WTC11 (cell line): ENCODE data around the gene IL4I1. TPM values are rescaled to one million over a fixed set of nuclear protein-coding genes. Genes with fewer than 3 reads are reported as not detected.

Source experiments
- ATAC-seq: fragments of 200-7000 bp; cut with Tn5 transposase; 2 replicates; pipeline ENCODE4 v1.10.0; 2021; ENCODE audit warnings: mild to moderate bottlenecking, moderate library complexity
- CTCF ChIA-PET: fragments of 300-600 bp; sonication (Branson Sonifier 250); formaldehyde crosslinking; loops from one replicate; lab custom pipeline; 2021; ENCODE audit warnings: antibody characterized with exemption; lab: Charles Lee
- POLR2A ChIA-PET: fragments of 350-600 bp; sonication (Branson Sonifier 250); formaldehyde crosslinking; loops from one replicate; lab custom pipeline; 2021; ENCODE audit warnings: antibody characterized with exemption; lab: Charles Lee
- DNase-seq: peaks from one replicate; pipeline ENCODE4 v3.0.0; 2021; ENCODE audit warnings: low spot score
- H3K27ac Mint-ChIP-seq: 2 replicates; pipeline ENCODE4 v1.8.0; 2021; ENCODE audit warnings: mixed read lengths
- H3K27me3 Mint-ChIP-seq: 2 replicates; pipeline ENCODE4 v1.8.0; 2021; ENCODE audit warnings: low read depth, mild to moderate bottlenecking, moderate library complexity, mixed read lengths
- H3K36me3 Mint-ChIP-seq: 2 replicates; pipeline ENCODE4 v1.8.0; 2021; ENCODE audit warnings: mixed read lengths
- H3K4me1 Mint-ChIP-seq: 2 replicates; pipeline ENCODE4 v1.8.0; 2022; ENCODE audit warnings: mixed read lengths
- H3K4me3 Mint-ChIP-seq: 2 replicates; pipeline ENCODE4 v1.8.0; 2021; ENCODE audit warnings: mild to moderate bottlenecking, moderate library complexity, mixed read lengths
- H3K9me3 Mint-ChIP-seq: 2 replicates; pipeline ENCODE4 v1.8.0; 2021; ENCODE audit warnings: mixed read lengths
- ARID4B ChIP-seq: sonication (generic); formaldehyde crosslinking; IDR thresholded peaks from 2 replicates; pipeline ENCODE4 v1.8.0; 2023; ENCODE audit warnings: missing genetic modification reagents, mild to moderate bottlenecking, borderline replicate concordance
- CREM ChIP-seq: sonication (generic); formaldehyde crosslinking; IDR thresholded peaks from 2 replicates; pipeline ENCODE4 v1.8.1; 2022; ENCODE audit warnings: mild to moderate bottlenecking, missing genetic modification reagents, moderate library complexity
- E2F5 ChIP-seq: sonication (generic); formaldehyde crosslinking; IDR thresholded peaks from 2 replicates; pipeline ENCODE4 v1.8.1; 2022; ENCODE audit warnings: mild to moderate bottlenecking, moderate library complexity, missing genetic modification reagents
- ESRRA ChIP-seq: sonication (generic); formaldehyde crosslinking; IDR thresholded peaks from 2 replicates; pipeline ENCODE4 v1.8.1; 2022; ENCODE audit warnings: mild to moderate bottlenecking, missing genetic modification reagents, borderline replicate concordance
- FOXJ3 ChIP-seq: sonication (generic); formaldehyde crosslinking; IDR thresholded peaks from 2 replicates; pipeline ENCODE4 v1.9.0; 2021; ENCODE audit warnings: missing genetic modification reagents, mild to moderate bottlenecking, borderline replicate concordance
- FOXK1 ChIP-seq: sonication (generic); formaldehyde crosslinking; IDR thresholded peaks from 2 replicates; pipeline ENCODE4 v1.8.0; 2022; ENCODE audit warnings: mild to moderate bottlenecking, moderate library complexity, missing genetic modification reagents
- IRF1 ChIP-seq: sonication (generic); formaldehyde crosslinking; IDR thresholded peaks from 2 replicates; pipeline ENCODE4 v1.8.0; 2023; ENCODE audit warnings: missing genetic modification reagents
- JAZF1 ChIP-seq: fragments of 250-450 bp; sonication (Bioruptor Pico); IDR thresholded peaks from 2 replicates; pipeline ENCODE4 v1.9.0; 2021; ENCODE audit warnings: moderate library complexity, mild to moderate bottlenecking, inconsistent platforms
- MLX ChIP-seq: sonication (generic); formaldehyde crosslinking; IDR thresholded peaks from 2 replicates; pipeline ENCODE4 v1.8.1; 2023; ENCODE audit warnings: mild to moderate bottlenecking, missing genetic modification reagents, moderate library complexity
- MYBL2 ChIP-seq: sonication (generic); formaldehyde crosslinking; IDR thresholded peaks from 2 replicates; pipeline ENCODE4 v1.8.1; 2023; ENCODE audit warnings: mild to moderate bottlenecking, moderate library complexity, missing genetic modification reagents
- NR3C1 ChIP-seq: sonication (generic); formaldehyde crosslinking; conservative IDR thresholded peaks from 2 replicates; pipeline ENCODE4 v1.8.1; 2023; ENCODE audit warnings: low read depth, mild to moderate bottlenecking, missing genetic modification reagents
- PREB ChIP-seq: sonication (generic); formaldehyde crosslinking; IDR thresholded peaks from 2 replicates; pipeline ENCODE4 v1.8.1; 2022; ENCODE audit warnings: mild to moderate bottlenecking, missing genetic modification reagents, moderate library complexity, borderline replicate concordance
- PRRX2 ChIP-seq: fragments of 250-450 bp; sonication (Bioruptor Pico); IDR thresholded peaks from 2 replicates; pipeline ENCODE4 v1.8.0; 2021; ENCODE audit warnings: mild to moderate bottlenecking
- SMAD4 ChIP-seq: sonication (generic); formaldehyde crosslinking; IDR thresholded peaks from 2 replicates; pipeline ENCODE4 v1.8.0; 2022; ENCODE audit warnings: mild to moderate bottlenecking, missing genetic modification reagents
- SOX15 ChIP-seq: fragments of 250-450 bp; sonication (Bioruptor Pico); IDR thresholded peaks from 2 replicates; pipeline ENCODE4 v1.9.0; 2021; ENCODE audit warnings: mild to moderate bottlenecking
- ZMAT4 ChIP-seq: fragments of 250-450 bp; sonication (Bioruptor Pico); IDR thresholded peaks from 2 replicates; pipeline ENCODE4 v1.9.0; 2021; ENCODE audit warnings: mild to moderate bottlenecking
- ZNF121 ChIP-seq: sonication (generic); formaldehyde crosslinking; IDR thresholded peaks from 2 replicates; pipeline ENCODE4 v1.8.0; 2023; ENCODE audit warnings: missing genetic modification reagents
- ZNF317 ChIP-seq: sonication (generic); formaldehyde crosslinking; IDR thresholded peaks from 2 replicates; pipeline ENCODE4 v1.8.1; 2023; ENCODE audit warnings: low read depth, mild to moderate bottlenecking, moderate library complexity, missing genetic modification reagents, borderline replicate concordance
- ZNF425 ChIP-seq: fragments of 250-450 bp; sonication (Bioruptor Pico); conservative IDR thresholded peaks from 2 replicates; pipeline ENCODE4 v1.9.0; 2021; ENCODE audit warnings: mild to moderate bottlenecking
- total RNA-seq: library from RNA; stranded (reverse); gene quantifications from 3 replicates; pipeline ENCODE4 v1.2.3, GENCODE V29; 2021

IL4I1 gene
- total RNA-seq, 1 experiment from 2014 or later = 0.83 TPM

- TF ChIP-seq MLX = no peak
Observed at GRCh38 chr19:49884760-49885159, 11.9 kb downstream of the IL4I1 start (continued).

GRCh38 chr19:49884109-49884508, 12.6 kb downstream of the IL4I1 start:
- POLR2A ChIA-PET = no interaction called here
- no peaks in the 10 kb centered on the region for H3K9me3 Mint-ChIP-seq
- no peak overlapping the region for H3K27ac Mint-ChIP-seq
- DNase-seq (no peak), ATAC-seq (no peak)
- peaks cover 7% of the 10 kb centered on the region for H3K27me3 Mint-ChIP-seq
- CTCF ChIA-PET = no interaction called here
- H3K4me1 Mint-ChIP-seq = peaks cover 4% of the 10 kb centered on the region
- no peak overlapping the region for H3K4me3 Mint-ChIP-seq
- peaks cover 63% of the 10 kb centered on the region for H3K36me3 Mint-ChIP-seq
- TF ChIP-seq IRF1 (CRISPR knock-in tag) = no peak
- TF ChIP-seq PRRX2 (CRISPR knock-in tag) = no peak
- TF ChIP-seq ZMAT4 (CRISPR knock-in tag) = no peak
- TF ChIP-seq SOX15 = no peak
- no peak for TF ChIP-seq JAZF1 (CRISPR knock-in tag)

GRCh38 chr19:49883094-49883493, 13.6 kb downstream of the IL4I1 start:
- CTCF ChIA-PET = no interaction called here
- H3K36me3 Mint-ChIP-seq = peaks cover 61% of the 10 kb centered on the region
- no peak overlapping the region for H3K4me3 Mint-ChIP-seq
- ATAC-seq = no peak
- no peaks in the 10 kb centered on the region for H3K27me3 Mint-ChIP-seq
- H3K9me3 Mint-ChIP-seq = no peaks in the 10 kb centered on the region
- no peak for TF ChIP-seq MYBL2 (CRISPR knock-in tag)
- TF ChIP-seq SOX15 = no peak
- no peak for TF ChIP-seq CREM (CRISPR knock-in tag)
- no peak for TF ChIP-seq JAZF1 (CRISPR knock-in tag)
- TF ChIP-seq FOXJ3 (CRISPR knock-in tag) = no peak
- TF ChIP-seq SMAD4 (CRISPR knock-in tag) = no peak
- no peak for TF ChIP-seq PREB (CRISPR knock-in tag)
- no peak for TF ChIP-seq ZNF121 (CRISPR knock-in tag)
- DNase-seq = no peak
- POLR2A ChIA-PET = no interaction called here
- no peak overlapping the region for H3K27ac Mint-ChIP-seq
- H3K4me1 Mint-ChIP-seq = peaks cover 12% of the 10 kb centered on the region

GRCh38 chr19:49882643-49883042, 14.0 kb downstream of the IL4I1 start:
- H3K27ac Mint-ChIP-seq = no peak overlapping the region
- TF ChIP-seq JAZF1 (CRISPR knock-in tag) = no peak
- TF ChIP-seq ZNF317 (CRISPR knock-in tag) = no peak
- TF ChIP-seq ESRRA (CRISPR knock-in tag) = no peak
- TF ChIP-seq E2F5 = no peak
- TF ChIP-seq FOXK1 (CRISPR knock-in tag) = no peak
- TF ChIP-seq ZNF425 = no peak
- no peak for TF ChIP-seq ARID4B (CRISPR knock-in tag)
- TF ChIP-seq FOXJ3 (CRISPR knock-in tag) = no peak
- TF ChIP-seq NR3C1 (CRISPR knock-in tag) = no peak

More at GRCh38 chr19:49882643-49883042, 14.0 kb downstream of the IL4I1 start:
- DNase-seq = no peak
- H3K4me1 Mint-ChIP-seq = peaks cover 14% of the 10 kb centered on the region
- POLR2A ChIA-PET = no interaction called here
- no peaks in the 10 kb centered on the region for H3K27me3 Mint-ChIP-seq
- ATAC-seq = no peak
- no peak overlapping the region for H3K4me3 Mint-ChIP-seq
- CTCF ChIA-PET = no interaction called here
- no peaks in the 10 kb centered on the region for H3K9me3 Mint-ChIP-seq
- peaks cover 61% of the 10 kb centered on the region for H3K36me3 Mint-ChIP-seq
